Epithelial cell of esophagus (primary cell): ENCODE data around the gene PHF8.

Experiments
- DNase-seq: peaks from one replicate; pipeline ENCODE4 v3.0.0; 2010; ENCODE audit warnings: low read depth
- H3K4me3 ChIP-seq: 2 replicates; pipeline ENCODE4 v1.5.1; 2011; ENCODE audit warnings: mild to moderate bottlenecking, low read length, control low read depth
- CTCF ChIP-seq: IDR thresholded peaks from 2 replicates; pipeline ENCODE4 v1.5.1; 2011; ENCODE audit warnings: low read depth, mild to moderate bottlenecking, low read length, control low read depth, inconsistent platforms; ENCODE audit not compliant: insufficient read depth; ENCODE audit errors: missing control alignments

PHF8 gene

DNA sequence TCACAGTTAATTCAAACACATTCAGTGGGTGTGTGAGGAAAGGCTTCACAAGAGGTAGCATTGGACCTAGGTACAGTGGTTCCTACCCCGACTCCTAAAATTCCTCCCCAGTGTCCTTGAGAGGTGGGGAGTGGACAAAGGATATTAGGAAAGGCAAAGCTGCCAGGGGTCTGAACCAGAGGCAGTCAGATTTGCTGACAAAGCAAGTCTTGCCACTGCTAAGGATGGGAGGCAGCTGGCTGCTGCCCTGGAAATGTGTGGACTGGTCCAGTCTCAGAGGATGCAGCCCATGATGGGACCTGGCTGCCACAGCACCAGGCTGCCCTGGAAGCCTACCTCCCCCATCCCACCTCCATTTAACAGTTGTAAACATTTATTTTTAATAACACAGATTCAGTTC lies 4.1 kb upstream of the PHF8 start:
- no peak for TF ChIP-seq CTCF
- DNase-seq, result no peak
- H3K4me3 ChIP-seq, result no peak overlapping the region

GRCh38 chrX:54045563-54046228 lies 1.4 kb upstream of the PHF8 start:
- TF ChIP-seq CTCF, result no peak
- DNase-seq, result no peak
- no peak overlapping the region for H3K4me3 ChIP-seq

DNA sequence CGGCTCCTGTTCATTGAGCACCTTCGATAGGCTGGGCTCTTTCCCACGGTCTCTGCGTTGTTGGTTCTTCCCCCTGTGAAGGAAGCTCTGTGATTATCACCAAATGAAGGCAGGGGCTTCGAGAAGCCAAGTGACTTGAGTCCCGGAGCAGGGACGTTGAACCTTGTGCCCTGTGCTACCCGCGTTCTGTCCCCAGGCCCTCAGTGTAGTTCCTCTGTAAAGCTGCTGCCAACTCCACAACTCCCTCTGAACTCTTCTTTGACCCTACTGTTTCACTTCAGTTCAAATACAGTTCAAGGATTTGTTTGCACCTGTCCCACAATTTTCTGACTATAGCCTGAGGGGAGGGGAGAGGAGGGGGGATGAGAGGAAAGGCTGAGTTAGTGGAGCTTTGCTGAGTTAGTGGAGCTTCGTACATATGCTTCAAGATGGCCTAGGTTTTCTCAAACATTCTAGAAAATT lies 635 bp upstream of the PHF8 start:
- no peak for DNase-seq
- no peak for TF ChIP-seq CTCF
- H3K4me3 ChIP-seq, result peak overlapping the region; percentile 38

DNA sequence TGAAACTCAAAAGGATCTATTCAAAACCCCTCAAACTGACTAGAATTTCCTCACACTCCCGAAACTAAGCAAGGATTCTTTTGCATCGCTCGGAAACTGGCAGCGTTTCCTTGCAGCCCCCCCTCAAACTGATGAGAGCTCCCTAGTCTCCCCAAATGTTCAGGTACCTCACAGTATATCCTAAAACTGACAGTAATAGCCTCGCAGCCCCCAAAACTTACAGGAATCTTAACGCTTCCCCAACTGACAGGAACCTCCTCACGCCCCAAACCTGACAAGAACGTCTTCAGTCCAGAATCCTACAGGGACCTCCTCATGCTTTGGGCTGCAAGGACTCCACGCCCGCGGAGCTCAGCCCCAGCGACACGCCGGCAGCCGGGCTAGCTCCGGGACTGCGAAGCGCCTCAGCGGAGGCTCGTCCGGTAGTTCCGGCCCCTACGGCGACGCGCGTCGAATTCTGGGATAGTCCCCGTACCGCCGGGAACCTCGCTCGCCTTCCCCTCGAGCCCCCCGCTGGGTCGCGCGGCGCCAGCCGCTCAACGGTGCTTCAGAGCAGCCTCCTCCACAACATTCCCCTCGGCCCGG lies 640 bp downstream of the PHF8 start:
- H3K4me3 ChIP-seq, result peak overlapping the region; percentile 70
- DNase-seq, result peak; percentile 42
- no peak for TF ChIP-seq CTCF

GRCh38 chrX:54043056-54043455 lies 1.2 kb downstream of the PHF8 start:
- DNase-seq, result no peak
- TF ChIP-seq CTCF, result no peak
- H3K4me3 ChIP-seq, result peak overlapping the region; percentile 70

DNA sequence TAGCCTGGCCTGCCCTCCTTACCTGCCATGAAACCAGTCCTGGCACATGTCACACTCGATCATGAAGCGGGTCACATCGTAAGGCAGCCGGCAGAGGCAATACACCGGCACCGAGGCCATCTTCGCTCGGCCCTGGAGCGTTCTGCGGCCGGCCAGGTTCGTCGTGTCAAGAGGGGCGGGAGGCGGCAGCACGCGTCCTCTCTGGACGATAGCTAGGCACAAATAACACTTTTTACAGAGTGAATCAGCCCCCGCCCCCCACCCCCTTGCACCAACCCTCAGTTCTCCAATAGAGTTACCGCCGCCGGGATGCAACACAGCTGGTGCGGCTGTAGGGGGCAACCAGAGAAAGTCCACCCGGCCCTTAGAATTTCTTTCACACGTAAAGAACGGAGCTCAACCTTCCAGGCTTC lies 1.7 kb downstream of the PHF8 start:
- H3K4me3 ChIP-seq, result peak overlapping the region; percentile 70
- no peak for TF ChIP-seq CTCF
- DNase-seq, result peak; percentile 42

GRCh38 chrX:54030329-54030728 lies 13.9 kb downstream of the PHF8 start:
- DNase-seq, result no peak
- H3K4me3 ChIP-seq, result no peak overlapping the region
- no peak for TF ChIP-seq CTCF
